ENCODE measurements around the gene EEF1B2. TPM values are rescaled to one million over a fixed set of nuclear protein-coding genes. Genes with fewer than 3 reads are reported as not detected.
"Not testable (repeated sequence)": the region's sequence is repeated elsewhere in the genome, so short reads cannot be mapped to it uniquely, and the experiment has no call there.

The EEF1B2 gene
- total RNA-seq, 4 donors from 2014 or later, result 252 to 766 (median 327) TPM

GRCh38 chr2:206116278-206116677 is 43.4 kb upstream of the EEF1B2 start:
- no peak for DNase-seq
- Histone ChIP-seq H3K27ac (no peak overlapping the region), H3K36me3 (peaks cover 13 to 16% of the 10 kb centered on the region in 2 donors), H3K27me3 (no peaks in the 10 kb centered on the region), H3K4me3 (replicated peaks in 1 of 3) (no peak overlapping the region), H3K4me1 (no peaks in the 10 kb centered on the region), H3K9me3 (no peaks in the 10 kb centered on the region)
- TF ChIP-seq POLR2A (IDR thresholded peaks at IDR 0.05), result no peak
- TF ChIP-seq, protein P1, sequence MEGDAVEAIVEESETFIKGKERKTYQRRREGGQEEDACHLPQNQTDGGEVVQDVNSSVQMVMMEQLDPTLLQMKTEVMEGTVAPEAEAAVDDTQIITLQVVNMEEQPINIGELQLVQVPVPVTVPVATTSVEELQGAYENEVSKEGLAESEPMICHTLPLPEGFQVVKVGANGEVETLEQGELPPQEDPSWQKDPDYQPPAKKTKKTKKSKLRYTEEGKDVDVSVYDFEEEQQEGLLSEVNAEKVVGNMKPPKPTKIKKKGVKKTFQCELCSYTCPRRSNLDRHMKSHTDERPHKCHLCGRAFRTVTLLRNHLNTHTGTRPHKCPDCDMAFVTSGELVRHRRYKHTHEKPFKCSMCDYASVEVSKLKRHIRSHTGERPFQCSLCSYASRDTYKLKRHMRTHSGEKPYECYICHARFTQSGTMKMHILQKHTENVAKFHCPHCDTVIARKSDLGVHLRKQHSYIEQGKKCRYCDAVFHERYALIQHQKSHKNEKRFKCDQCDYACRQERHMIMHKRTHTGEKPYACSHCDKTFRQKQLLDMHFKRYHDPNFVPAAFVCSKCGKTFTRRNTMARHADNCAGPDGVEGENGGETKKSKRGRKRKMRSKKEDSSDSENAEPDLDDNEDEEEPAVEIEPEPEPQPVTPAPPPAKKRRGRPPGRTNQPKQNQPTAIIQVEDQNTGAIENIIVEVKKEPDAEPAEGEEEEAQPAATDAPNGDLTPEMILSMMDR (IDR thresholded peaks at IDR 0.05), result no peak
- 91 to 94% methylated on average over 20 to 21 of the region's 21 CpGs for WGBS, 2 donors
- intact Hi-C loops (cut with DNase I), result no loop called here

DNA sequence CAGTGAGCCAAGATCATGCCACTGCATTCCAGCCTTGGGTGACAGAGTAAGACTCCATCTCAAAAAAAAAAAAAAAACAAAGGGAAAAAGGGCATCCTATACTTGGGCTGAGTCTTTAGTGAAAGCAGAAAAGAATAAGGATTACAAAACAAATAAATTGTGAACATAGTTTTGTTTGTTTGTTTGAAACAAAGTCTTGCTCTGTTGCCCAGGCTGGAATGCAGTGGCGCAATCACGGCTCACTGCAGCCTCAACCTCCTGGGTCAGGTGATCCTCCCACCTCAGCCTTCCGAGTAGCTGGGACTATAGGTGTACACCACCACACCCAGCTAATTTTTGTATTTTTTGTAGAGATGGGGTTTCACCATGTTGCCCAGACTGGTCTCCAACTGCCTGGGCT is 37.1 kb upstream of the EEF1B2 start:
- H3K4me1 ChIP-seq; intact Hi-C loops (cut with DNase I); H3K9me3 ChIP-seq; H3K27ac ChIP-seq; DNase-seq; H3K27me3 ChIP-seq; H3K4me3 ChIP-seq (replicated peaks in 1 of 3): not testable (repeated sequence)
- peaks cover 59 to 71% of the 10 kb centered on the region in 2 donors for H3K36me3 ChIP-seq
- 95 to 96% methylated on average over 3 of the region's 3 CpGs for WGBS, 2 donors

DNA sequence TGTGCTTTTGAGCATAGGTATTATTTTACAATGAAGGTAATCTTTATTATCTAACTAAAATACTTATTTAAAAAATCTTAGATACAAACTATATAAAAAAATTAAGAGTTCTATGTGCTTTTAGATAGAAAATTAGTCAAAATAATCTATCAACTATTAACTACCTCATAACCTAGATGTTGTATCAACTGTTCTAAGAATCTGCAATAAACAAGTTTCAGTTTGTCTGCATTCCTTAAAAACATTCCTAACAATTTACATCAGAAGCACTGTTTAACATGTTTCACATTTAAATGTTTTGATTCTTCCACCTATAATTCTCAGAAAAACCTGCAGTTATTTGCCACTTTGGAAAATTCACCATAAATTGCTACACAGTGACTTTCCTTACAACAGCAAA is 33.8 kb upstream of the EEF1B2 start:
- TF ChIP-seq POLR2A (IDR thresholded peaks at IDR 0.05), result no peak
- TF ChIP-seq, protein P1 (IDR thresholded peaks at IDR 0.05), result no peak
- Histone ChIP-seq H3K36me3 (peaks cover 81 to 88% of the 10 kb centered on the region in 2 donors), H3K27me3 (no peaks in the 10 kb centered on the region), H3K4me3 (replicated peaks in 1 of 3) (no peak overlapping the region), H3K27ac (no peak overlapping the region), H3K9me3 (no peaks in the 10 kb centered on the region), H3K4me1 (no peaks in the 10 kb centered on the region)
- intact Hi-C loops (cut with DNase I), result no loop called here
- no peak for DNase-seq

DNA sequence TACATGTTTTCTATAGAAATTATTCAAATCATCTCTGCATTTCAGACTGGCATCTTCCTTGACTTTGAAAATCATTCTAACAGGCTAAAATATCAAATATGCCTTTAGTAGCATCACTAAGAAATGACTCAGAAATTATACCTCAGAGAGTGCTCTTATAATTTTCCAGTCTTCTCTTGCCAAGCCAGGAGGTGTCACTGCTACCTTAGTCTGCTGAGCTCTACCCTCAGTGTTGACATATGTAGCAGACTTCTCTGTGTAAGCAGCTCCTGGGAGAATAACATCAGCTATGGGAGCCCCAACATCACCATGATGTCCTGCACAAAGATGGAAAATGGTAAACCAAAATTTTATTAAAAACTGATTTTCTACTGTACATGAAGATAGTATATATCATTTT is 32.0 kb upstream of the EEF1B2 start:
- Histone ChIP-seq H3K4me3 (replicated peaks in 1 of 3) (no peak overlapping the region), H3K4me1 (no peaks in the 10 kb centered on the region), H3K27ac (no peak overlapping the region), H3K27me3 (no peaks in the 10 kb centered on the region), H3K9me3 (no peaks in the 10 kb centered on the region), H3K36me3 (peaks cover 83% of the 10 kb centered on the region in 2 donors)
- TF ChIP-seq POLR2A (IDR thresholded peaks at IDR 0.05), result no peak
- TF ChIP-seq, protein P1 (IDR thresholded peaks at IDR 0.05), result no peak
- DNase-seq, result no peak
- intact Hi-C loops (cut with DNase I), result no loop called here

- no peaks in the 10 kb centered on the region for H3K27me3 ChIP-seq
- no peak overlapping the region for H3K4me3 ChIP-seq (replicated peaks in 1 of 3)
- no peaks in the 10 kb centered on the region for H3K4me1 ChIP-seq
- DNase-seq, result no peak
- H3K27ac ChIP-seq, result no peak overlapping the region
- 95 to 98% methylated on average over 4 of the region's 4 CpGs for WGBS, 2 donors
- intact Hi-C loops (cut with DNase I), result no loop called here
- H3K9me3 ChIP-seq, result no peaks in the 10 kb centered on the region
- peaks cover 48 to 85% of the 10 kb centered on the region in 2 donors for H3K36me3 ChIP-seq
- TF ChIP-seq, protein P1 (IDR thresholded peaks at IDR 0.05), result no peak
- TF ChIP-seq POLR2A (IDR thresholded peaks at IDR 0.05), result no peak
These were observed 16.2 kb upstream of the EEF1B2 start for GRCh38 chr2:206143451-206143850.

- no peak for TF ChIP-seq POLR2A (IDR thresholded peaks at IDR 0.05)
- TF ChIP-seq, protein P1 (IDR thresholded peaks at IDR 0.05), result no peak
- no peak for DNase-seq
- Histone ChIP-seq H3K27me3 (no peaks in the 10 kb centered on the region), H3K4me3 (replicated peaks in 1 of 3) (no peak overlapping the region), H3K9me3 (no peaks in the 10 kb centered on the region), H3K36me3 (peaks cover 49 to 85% of the 10 kb centered on the region in 2 donors), H3K4me1 (no peaks in the 10 kb centered on the region), H3K27ac (no peak overlapping the region)
- intact Hi-C loops (cut with DNase I), result no loop called here
- WGBS, 2 donors, result 96 to 97% methylated on average over 2 of the region's 2 CpGs
These were observed 15.3 kb upstream of the EEF1B2 start for GRCh38 chr2:206144383-206144782.
